COR-L47 (cell line): ENCODE measurements around the gene SYT6.

Source experiments
- DNase-seq: peaks from one replicate; lab custom pipeline; 2025; lab: John Stamatoyannopoulos, UW

Gene SYT6

GRCh38 chr1:114153261-114154145 lies at the start of gene SYT6:
Gene SYT6, minus strand, starts transcription at chr1:114153869. Its CDS starts 97 bp downstream, at chr1:114153772.
- DNase-seq = peak; percentile 32

- no peak for DNase-seq
These were observed 47.8 kb upstream of the SYT6 start for GRCh38 chr1:114201486-114201885.

GRCh38 chr1:114199017-114199594 lies 45.4 kb upstream of the SYT6 start:
- no peak for DNase-seq

- DNase-seq = no peak
These were observed 43.6 kb upstream of the SYT6 start for GRCh38 chr1:114196992-114197907.

- DNase-seq = no peak
These were observed 42.1 kb upstream of the SYT6 start for GRCh38 chr1:114195819-114196218.

- DNase-seq = no peak
These were observed 38.7 kb upstream of the SYT6 start for GRCh38 chr1:114192328-114192727.

- DNase-seq = no peak
These were observed 35.7 kb upstream of the SYT6 start for GRCh38 chr1:114189398-114189797.

- no peak for DNase-seq
These were observed 27.7 kb upstream of the SYT6 start for GRCh38 chr1:114181356-114181755.

- no peak for DNase-seq
These were observed 27.1 kb upstream of the SYT6 start for GRCh38 chr1:114180742-114181141.

- DNase-seq = no peak
These were observed 25.3 kb upstream of the SYT6 start for GRCh38 chr1:114178936-114179335.

GRCh38 chr1:114177282-114177681 lies 23.6 kb upstream of the SYT6 start:
- DNase-seq = no peak

GRCh38 chr1:114176366-114176765 lies 22.7 kb upstream of the SYT6 start:
- DNase-seq = no peak

- DNase-seq = peak; percentile 5
These were observed 20.0 kb upstream of the SYT6 start for GRCh38 chr1:114173680-114174079.

GRCh38 chr1:114169509-114169908 lies 15.8 kb upstream of the SYT6 start:
- DNase-seq = no peak

GRCh38 chr1:114167226-114167625 lies 13.6 kb upstream of the SYT6 start:
- no peak for DNase-seq

- DNase-seq = no peak
These were observed 11.3 kb upstream of the SYT6 start for GRCh38 chr1:114164840-114165543.

GRCh38 chr1:114159941-114160340 lies 6.3 kb upstream of the SYT6 start:
- DNase-seq = no peak

GRCh38 chr1:114157275-114157660 lies 3.6 kb upstream of the SYT6 start:
- no peak for DNase-seq

- no peak for DNase-seq
These were observed 3.0 kb upstream of the SYT6 start for GRCh38 chr1:114156538-114157274.

- DNase-seq = peak; percentile 6
These were observed 2.0 kb upstream of the SYT6 start for GRCh38 chr1:114155706-114156105.

GRCh38 chr1:114154963-114155322 lies 1.3 kb upstream of the SYT6 start:
- no peak for DNase-seq
